GM18858 (cell line): Measurements from ENCODE around the gene CSNK1A1.
A peak's percentile ranks its signal among the peaks of the same experiment; 100 is the strongest.
"Not testable (repeated sequence)": the region's sequence is repeated elsewhere in the genome, so short reads cannot be mapped to it uniquely, and the experiment has no call there.

ENCODE experiments used
- ATAC-seq: cut with Tn5 transposase; IDR thresholded peaks from one replicate; pipeline ENCODE4 v1.9.1; 2021; ENCODE audit not compliant: unreplicated experiment

The CSNK1A1 gene

DNA sequence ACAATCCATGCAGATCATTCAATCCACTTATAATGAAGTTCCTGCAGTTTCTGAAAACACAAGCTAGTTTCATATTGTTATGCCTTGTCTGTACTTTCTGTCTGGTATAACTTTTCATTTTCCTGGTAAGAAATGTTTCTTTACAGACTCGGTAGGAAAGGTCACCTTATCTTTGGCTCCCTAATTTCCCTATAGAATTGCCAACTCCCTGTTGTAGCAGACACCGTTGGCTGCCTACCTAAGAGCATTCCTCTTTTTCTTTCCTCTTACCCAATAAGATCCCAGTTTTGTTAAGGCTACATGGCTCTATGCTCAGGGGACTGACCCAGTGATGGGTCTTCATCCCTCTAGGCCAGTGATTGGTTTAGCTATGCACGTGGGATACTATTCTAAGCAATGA lies 23.9 kb upstream of the CSNK1A1 start:
- no peak for ATAC-seq

DNA sequence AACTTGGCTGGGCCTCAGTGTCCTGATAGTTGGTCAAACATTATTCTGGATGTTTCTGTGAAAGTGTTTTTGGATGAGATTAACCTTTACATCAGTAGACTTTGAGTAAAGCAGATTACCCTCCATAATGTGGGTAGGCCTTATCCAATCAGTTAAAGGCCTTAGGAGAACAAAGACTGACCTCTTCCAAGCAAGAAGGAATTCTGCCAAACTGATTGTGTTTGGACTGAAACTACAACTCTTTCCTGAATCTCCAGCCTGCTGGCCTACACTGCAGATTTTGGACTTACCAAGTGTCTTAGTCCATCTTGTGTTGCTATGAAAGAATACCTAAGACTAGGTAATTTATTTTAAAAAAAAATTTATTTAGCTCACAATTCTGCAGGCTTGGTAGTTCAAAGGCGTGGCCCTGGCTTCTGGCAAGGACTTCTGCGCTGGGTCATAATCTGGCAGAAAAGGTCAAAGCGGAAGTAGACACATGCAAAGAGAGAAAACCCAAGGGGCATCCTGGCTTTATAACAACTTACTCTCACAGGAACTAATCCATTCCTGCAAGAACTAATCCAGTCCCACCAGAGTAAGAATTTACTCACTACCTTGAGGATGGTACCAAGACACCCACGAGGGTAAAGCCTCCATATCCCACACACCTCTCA lies 21.5 kb upstream of the CSNK1A1 start:
- no peak for ATAC-seq

DNA sequence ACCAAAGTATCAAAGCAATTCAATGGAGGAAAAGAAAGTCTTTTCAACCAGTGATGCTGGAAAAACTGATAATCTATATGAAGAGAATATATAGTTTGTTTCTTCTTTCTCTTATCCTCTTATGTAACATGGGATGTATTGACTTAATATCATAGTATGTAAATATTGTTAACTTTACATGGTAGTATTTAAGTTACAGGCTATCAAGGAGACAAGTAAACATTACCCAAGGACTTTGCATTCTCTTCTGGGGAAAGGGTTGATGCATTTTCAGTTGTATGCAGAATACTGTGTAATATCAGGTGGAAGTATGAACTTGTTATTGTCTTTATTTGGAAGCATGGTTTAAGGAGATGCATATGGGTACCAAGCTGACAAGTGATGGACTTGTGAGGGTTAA lies 20.9 kb upstream of the CSNK1A1 start:
- no peak for ATAC-seq

DNA sequence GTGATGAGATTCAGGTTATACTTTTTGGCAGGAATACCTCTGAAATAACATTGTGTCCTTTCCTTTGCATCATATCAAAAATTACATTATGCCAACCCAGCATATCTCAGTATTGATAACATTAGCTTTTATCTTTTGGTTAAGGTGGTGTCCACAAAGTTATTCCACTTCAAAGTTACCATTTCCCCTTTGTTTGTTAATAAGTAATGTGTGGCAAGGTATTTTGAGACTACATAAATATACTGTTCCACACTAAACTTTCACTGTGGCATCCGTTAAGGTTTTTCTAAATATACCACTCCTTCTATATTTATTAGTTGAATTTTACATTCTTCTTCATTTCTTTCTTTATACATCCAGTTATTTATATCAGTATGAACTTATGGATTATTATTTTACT lies 16.0 kb upstream of the CSNK1A1 start:
- ATAC-seq, result no peak

DNA sequence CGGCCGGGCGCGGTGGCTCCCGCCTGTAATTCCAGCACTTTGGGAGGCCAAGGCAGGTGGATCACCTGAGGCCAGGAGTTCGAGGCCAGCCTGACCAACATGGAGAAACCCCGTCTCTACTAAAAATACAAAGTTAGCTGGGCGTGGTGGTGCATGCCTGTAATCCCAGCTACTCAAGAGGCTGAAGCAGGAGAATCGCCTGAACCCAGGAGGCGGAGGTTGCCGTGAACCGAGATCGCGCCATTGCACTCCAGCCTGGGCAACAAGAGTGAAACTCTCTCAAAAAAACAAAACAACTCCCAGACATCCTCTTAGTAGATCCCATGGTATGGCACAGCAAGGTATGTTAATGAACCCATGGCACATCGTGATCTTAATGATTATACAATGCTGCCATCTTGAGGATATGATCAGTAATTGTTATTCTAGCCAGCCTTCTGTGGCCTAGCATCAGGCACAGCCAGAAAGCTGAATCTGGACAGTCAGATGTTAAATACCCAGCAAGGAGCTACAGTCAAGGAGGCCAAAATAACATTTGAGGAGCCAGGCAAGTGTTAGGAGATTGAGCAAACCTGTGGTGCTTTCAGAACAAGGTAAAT lies 13.4 kb upstream of the CSNK1A1 start:
- ATAC-seq, result peak; percentile 87

DNA sequence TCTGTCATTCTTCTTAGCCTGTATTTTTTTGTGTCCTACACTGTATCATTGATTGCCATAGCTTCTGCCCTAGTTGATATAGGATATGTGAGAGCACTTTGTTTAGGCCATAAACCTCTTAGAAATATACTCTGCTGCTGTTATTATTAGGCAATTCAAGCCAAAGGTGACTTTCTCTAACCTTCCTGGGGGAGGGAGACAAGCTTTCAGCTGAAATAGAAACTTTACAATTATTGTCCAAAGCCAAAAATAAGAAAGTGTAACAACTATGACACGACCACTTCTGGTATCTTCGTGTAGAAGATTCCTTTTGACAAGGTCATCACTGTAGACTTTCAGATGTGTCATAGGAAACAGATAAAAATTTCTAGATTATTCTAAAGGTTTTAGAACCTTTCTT lies 12.2 kb upstream of the CSNK1A1 start:
- ATAC-seq, result no peak

DNA sequence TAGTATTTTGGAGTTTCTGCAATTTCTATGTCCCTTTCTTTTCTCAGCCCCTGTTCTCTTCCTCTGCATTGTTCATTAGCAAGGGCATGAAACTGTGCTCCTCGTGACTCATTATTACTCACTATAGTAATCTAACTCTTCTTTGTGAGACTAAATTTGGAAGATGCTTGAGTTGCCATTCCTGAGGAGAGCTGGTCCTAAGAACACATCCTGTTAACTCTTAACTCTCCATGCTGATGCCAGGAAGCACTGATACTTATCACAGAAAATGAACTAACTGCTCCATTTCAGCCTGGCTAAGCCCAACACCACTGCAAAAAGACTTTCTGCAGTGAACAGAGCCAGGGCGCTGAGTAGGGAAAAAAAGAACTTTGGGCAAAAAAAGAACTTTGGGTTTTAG lies 10.6 kb upstream of the CSNK1A1 start:
- no peak for ATAC-seq

DNA sequence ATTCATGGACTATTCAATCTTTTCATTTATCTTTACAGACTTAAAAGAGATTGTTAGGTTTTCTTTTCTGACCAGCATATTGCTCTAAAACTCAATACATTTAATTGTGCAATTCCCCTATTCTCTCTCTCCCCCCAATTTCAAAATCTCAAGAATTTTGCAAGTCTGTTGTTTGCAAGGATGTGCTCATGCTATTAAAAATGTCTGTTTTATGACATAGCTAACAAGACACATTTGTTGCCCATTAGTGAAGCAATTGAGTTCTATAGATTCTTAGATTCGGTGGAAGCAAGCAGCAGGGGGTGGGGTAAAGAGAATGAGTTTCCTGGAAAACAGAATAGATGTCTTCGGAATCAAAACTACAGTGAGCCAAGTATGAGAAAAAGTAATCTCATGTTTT lies 8.5 kb upstream of the CSNK1A1 start:
- ATAC-seq, result no peak

DNA sequence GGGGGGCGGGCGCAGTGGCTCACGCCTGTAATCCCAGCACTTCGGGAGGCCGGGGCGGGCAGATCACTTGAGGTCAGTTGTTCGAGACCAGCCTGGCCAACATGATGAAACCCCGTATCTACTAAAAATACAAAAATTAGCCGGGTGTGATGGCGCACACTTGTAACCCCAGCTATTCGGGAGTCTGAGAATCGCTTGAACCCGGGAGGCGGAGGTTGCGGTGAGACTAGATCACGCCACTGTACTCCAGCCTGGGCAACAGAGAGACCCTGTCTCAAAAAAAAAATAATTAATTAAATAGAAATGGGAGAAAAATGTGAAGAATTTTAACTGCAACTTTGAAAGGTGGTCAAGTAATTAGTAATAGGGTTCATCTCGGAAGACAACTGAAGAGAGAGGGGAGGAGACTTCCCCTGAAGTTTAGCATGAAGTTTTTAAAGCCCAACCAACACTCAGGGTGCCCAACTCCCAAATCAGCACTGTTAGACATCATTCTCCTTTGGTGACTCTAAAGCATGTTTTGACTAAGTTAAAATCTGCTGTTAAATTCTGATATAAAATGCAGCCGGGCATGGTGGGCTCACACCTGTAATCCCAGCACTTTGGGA lies 1.4 kb upstream of the CSNK1A1 start:
- ATAC-seq, result no peak

DNA sequence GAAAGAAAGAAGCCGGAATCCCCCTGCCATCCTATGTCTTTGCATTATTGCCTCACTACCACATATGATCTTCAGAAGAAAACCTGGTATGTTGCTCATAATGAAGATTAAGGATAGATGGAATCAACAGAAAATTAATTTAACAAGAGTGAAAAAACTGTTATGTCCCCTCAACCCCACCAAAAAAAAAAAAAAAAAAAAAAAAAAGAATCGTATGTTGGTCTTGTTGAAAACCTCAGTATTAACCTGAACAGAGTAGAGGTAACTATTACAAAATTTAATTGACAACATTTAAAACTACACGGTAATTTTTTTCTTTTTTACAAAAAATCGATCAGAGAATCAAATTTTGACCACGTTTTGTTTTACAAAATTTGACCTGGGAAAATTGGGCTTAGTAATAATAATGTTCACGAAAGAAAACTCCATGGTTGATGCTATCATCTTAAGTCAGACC lies 827 bp upstream of the CSNK1A1 start:
- no peak for ATAC-seq

DNA sequence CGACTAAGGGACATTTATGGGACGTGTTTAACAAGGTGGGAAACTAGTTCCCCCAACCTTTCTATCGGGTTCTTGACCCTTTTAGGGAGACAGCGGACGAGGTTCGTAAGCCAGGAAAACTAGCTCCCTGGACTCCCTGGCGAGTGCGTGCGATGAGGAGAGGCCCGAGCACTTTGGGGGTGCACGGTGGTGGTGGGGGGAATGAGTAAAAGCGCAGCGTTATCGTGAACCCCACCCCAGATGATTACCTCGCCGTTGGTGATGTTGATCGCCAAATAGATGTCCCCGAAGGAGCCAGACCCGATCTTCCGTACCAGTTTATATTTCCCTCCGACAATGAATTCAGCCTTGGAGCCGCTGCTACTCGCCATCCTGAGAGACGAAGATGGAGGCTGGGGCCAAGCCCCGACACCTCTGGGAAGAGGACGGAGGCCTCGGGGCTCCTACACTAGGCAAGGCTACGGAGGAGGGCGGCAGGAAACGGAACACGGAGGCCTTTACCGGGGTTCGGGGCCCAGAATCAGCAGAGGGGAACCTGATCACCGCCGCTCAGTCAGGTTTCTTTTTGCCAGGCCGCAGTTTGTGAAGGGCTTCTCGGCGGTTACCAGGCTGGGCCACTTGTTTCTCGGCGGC lies 529 bp downstream of the CSNK1A1 start:
- no peak for ATAC-seq

DNA sequence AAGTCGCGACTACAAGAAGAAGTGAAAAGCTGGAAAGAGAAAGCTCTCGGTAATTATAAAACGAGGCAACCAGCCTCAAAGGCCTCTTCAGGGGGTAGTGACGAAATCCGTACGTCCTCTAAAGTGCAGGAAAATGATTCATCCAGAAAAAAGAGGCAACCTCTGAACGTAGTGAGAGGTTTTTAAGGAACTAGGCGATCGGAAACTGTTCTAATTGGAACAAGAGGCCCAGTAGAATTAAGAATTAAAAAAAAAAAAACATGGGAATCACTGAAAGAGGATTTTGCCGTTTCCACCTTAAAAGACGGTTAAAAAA lies 1.0 kb downstream of the CSNK1A1 start:
- ATAC-seq, result no peak

DNA sequence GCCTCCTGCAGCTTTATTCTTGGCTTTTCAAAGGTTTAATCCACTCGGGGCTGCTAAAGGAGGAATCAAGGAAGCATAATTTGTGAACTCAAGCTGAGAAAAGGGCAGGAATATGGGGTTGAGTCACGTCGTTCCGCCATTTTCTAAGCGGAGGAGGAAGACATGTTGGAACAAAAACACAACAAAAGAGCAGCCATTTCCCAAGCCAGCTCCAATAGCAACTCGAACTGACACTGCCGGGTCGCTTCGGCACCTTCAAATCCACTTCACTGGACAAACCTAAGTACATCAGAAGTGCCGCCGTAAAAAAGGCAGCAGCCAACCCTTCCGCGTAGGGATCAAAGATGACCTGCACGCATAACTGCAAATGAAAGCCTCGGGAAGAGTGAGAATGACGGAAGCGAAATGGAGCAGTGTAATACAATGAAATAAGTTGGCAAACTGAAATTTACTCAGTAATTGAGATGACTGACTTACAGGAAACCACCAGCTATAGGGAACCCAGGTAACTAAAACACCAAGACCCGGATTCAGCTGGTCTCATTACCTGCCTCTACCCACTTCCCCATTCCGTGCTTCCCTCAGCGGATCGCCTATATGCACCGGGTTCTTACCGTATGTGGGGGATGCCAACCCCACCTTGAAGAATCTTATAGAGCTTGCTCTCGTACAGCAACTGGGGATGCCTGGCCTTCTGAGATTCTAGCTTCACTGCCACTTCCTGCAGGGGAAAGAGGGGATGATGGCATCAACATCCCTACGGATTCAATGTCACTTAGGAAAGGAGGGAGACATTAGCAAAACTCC lies 1.6 kb downstream of the CSNK1A1 start:
- peak; percentile 26 for ATAC-seq

DNA sequence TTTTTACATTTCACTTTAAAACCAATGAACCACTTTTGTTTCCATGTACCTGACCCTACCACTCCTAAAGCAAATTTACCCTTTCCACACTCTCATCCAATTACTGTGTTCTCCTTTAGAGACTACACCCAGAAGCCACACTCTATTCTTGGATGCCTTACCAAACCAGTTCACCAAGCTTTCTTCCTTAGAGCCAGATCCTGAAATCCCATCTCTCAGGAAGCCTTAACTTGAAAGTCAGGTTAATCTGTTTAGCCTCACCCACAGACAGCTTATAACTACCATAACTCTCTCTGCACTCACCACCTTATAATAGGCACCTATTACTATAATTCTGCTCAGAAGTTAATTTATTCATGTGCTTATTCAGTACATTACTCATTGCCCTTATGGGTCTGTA lies 4.3 kb downstream of the CSNK1A1 start:
- ATAC-seq, result no peak

DNA sequence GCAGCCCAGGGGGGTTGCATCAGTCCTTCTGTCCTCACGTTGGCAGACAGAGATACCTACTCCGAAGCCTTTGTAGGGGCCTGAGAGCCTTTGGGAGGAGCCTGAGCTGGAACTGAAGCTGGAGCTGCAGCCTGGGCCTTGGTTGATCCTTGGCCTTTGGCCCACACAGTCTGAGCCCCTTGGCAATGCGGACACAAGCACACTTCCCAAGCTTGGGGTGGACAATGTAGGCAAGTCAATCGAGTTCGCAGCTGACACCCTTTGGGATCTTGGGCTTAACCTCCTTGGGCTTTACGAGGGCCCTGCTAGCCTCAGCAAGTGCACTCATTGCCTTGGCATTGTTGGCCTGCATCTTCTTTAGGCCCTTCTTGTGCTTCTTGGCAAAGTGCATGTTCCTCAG lies 5.9 kb downstream of the CSNK1A1 start:
- no peak for ATAC-seq

DNA sequence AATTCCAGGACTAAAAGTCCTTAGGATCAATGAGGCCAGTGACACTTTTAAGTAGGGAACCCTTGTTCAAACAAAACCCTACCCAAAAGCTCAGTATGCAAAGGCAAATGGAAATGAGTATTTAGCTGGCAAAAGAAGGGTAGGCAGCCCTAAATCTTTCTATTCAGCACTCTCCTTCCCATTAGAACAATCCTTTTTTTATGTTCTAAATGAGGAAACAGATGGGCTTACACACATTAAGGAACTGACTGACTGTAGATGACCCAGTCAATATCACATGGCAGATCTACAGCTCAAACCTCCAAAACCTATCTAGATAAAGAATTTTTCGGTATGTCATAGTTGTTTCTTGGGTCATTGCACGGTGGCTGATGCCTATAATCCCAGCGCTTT lies 7.2 kb downstream of the CSNK1A1 start:
- no peak for ATAC-seq

DNA sequence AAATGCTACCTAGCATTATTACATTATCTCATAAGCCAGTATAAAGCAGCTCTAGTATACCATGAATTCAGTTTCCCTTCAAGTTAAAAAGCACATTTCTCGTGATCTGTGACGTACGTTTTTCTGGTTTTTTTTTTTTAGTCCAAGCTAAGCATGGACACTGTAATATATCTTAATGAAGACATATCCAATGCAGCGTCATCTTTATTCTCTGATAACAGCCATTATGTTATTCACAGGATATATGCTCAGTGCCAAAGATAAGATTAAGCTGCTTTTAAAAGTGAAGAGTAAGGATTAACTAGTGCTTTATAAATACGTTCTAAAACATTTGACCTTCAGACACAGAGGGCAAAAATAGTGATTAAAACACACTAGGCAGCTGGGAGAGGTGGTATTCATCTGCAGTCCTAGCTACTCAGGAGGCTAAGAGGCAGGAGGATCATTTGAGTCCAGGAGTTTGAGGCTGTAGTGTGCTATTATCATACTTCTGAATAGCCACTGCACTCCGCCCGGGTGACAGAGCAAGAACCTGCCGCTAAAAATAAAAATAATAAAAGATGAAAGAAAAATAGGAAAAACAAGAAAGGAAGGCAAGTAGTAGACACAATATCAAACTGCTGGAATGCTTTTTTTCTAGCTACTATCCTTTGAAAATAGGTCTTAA lies 7.7 kb downstream of the CSNK1A1 start:
- no peak for ATAC-seq

DNA sequence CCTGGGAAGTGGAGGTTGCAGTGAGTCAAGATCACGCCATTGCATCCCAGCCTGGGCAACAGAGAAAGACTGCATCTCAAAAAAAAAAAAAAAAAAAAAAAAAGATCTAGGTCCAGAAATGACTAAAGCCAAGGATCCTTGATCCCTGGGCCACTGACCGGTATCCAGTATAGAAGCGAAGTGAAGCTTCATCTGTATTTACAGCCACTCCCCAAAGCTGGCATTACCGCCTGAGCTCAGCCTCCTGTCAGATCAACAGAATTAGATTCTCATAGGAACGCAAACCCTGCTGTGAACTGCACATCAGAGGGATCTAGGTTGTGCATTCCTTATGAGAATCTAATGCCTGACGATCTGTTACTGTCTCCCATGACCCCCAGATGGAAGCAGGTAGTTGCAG lies 9.3 kb downstream of the CSNK1A1 start:
- no peak for ATAC-seq

DNA sequence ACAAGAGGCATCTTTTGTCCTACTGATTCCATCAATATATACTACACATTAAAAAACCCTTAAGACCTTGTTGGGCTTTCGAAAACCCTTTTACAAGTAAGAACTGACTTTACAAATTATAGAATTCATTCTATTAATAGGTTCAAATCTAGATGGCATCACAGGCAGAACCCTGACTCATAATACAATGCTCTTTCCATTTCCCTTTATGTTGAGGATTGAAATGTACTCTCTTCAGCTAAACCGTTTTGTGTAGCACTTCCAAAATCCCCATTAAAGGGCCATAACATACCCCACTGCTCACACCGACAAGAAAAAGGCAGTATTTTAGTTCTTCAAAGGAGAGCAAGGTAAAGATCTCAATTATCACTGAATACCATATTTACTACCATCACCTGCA lies 11.2 kb downstream of the CSNK1A1 start:
- ATAC-seq, result no peak

DNA sequence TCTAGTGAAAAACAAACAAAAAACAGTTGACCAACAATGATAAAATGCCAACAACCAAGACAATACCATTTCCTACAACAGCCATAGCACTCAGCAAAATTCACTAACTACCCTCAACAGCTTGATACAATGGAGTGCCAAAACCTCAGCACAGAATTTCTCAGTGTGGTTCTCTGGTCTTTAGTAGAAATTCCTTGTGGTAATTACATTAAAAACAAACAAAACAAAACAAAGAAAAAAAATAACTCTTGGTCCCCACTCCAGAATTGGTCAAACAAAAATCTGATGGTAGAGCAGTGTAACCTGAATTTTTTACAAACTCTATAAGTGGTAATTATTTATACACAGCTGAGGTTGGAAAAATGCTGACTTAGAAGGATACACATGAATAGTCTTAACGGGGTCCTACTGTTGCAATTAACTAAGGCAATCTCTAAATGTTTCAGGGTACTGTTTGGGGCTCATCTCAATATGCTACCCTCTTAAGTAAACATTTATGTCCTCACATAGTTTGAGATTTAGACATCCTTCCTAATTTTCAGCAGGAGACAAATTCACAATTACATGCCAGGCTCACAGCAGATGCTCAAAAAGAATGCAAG lies 13.8 kb downstream of the CSNK1A1 start:
- no peak for ATAC-seq

DNA sequence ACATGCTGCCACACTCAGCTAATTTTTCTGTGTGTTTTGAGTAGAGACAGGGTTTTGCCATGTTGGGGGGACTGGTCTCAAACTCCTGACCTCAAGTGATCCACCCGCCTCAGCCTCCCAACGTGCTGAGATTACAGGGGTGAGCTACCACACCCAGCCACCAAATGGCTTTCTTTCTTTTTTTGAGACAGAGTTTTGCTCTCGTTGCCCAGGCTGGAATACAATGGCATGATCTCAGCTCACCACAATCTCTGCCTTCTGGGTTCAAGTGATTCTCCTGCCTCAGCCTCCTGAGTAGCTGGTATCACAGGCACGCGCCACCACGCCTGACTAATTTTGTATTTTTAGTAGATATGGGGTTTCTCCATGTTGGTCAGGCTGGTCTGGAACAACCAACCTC lies 15.5 kb downstream of the CSNK1A1 start:
- not testable (repeated sequence) for ATAC-seq
